HTR-8/SVneo (cell line): ENCODE measurements around the gene WWC2.

ENCODE experiments used
- DNase-seq: peaks from one replicate; pipeline ENCODE4 v3.0.0; 2011; ENCODE audit warnings: low spot score, mixed read lengths; ENCODE audit not compliant: insufficient read length
- FAIRE-seq: peaks from 2 replicates; lab custom pipeline; 2011; peaks lifted over from hg19 to GRCh38; lab: Jason Lieb, UNC

The WWC2 gene

DNA sequence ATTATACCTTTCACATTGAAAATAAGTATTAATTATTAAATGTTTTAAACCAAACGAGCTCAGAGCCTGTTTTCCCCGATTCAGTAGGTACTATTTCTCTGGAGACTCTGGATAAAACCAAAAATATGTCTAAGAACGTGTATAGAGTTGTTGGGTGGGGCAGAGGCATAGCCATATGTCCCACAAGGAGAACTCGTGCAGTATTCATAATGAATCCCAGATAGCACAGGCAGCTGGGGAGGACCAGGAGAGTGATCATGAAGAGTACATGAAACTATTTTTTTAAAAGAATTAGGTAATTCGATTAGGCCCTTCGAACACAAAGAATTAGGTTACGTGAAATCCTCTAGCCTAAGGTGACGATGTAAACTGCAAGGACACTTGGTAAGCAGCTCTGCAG lies 145.0 kb downstream of the WWC2 start:
- FAIRE-seq: no peak

DNA sequence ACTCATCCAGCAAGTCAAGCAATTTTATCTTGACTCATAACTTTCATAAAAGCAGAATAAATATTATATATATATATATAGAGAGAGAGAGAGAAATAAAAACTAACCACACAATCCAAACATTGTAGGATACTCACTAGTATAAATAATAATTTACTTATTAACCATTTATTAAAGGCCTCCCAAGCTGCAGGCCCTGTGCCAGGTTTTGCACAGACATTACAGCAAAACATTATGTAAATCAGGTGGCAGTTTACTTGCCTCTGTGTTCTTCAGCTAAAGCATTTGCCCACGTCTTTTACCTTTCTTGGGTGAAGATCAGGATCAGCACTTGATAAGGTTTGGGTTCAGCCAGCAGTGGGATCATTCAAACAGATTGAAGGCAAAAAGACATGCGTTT lies 145.4 kb downstream of the WWC2 start:
- FAIRE-seq: no peak
- no peak for DNase-seq

More for the DNA sequence above, 145.0 kb downstream of the WWC2 start:
- DNase-seq: no peak

DNA sequence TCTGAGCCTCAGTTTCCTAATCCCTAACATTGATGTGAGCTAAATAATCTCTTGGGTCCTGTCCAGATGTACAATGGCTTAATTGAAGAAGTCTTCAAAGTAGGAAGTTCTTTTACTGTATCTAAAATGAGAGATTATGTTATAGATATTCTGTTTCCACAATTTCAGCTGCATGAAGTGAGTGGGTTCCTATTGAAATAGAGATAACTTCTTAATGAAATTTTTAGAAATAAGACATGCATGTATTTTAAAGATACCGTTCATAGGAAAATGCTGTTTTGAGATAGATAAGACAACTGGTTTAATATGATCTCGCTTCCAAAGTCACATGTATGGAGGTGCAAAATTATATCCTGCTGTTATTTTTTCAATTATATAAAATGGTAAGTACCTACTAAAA lies 149.1 kb downstream of the WWC2 start:
- FAIRE-seq (no peak), DNase-seq (no peak)

DNA sequence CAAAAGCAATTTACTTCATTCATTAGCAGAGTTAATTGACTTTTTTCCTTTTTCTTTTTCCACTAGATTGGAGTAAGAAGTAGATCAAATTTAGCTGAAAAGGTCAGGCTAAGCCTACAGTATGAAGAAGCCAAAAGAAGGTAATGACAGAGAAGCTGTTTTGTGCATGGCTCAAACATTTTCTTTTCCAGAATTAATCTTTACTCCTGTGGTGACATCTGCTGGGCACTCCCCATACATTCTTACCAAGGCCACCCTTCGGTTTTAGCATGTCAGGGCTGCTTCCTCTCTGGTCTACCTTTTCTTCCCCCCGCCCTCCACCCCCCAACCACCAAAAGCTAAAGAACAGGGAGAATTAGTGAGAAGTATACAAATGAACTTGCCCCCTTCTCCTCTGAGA lies 150.8 kb downstream of the WWC2 start:
- no peak for FAIRE-seq
- no peak for DNase-seq

DNA sequence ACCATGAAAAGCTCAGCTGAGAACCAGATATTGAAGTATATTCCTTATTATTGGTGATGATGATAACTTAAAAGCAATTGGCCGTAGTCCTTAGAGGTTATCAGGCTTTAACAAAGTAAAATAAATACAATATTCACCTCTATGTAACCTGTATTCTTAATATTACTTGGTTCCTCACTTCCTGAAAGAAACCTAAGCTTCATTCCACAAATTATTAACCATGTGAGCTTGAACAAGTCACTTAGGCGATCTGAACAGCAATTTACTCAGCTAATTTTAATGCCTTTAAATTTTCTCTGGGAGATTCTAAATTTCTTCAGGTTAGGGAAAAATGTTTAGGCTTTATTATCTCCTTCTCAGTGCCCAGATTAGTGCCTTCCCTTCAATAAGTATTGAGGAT lies 151.8 kb downstream of the WWC2 start:
- FAIRE-seq (no peak), DNase-seq (no peak)

DNA sequence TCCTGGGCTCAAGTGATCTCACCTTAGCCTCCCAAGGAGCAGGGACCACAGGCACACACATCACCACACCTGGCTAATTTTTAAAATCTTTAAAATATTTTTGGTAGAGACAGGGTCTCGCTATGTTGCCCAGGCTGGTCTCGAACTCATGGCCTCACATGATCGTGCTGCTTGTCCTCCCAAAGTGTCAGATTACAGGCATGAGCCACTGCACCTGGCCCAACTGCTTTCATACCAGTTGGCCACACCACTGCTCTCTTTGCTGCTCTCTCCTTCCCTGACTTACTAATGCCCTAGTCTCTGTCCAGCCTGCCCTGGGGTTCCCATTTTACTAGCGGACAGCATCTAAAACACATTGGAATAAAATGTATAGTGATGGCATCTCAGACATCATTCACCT lies 153.9 kb downstream of the WWC2 start:
- DNase-seq: no peak
- no peak for FAIRE-seq

- FAIRE-seq: no peak
- DNase-seq: no peak
These were observed 154.4 kb downstream of the WWC2 start for GRCh38 chr4:183253451-183253850.

DNA sequence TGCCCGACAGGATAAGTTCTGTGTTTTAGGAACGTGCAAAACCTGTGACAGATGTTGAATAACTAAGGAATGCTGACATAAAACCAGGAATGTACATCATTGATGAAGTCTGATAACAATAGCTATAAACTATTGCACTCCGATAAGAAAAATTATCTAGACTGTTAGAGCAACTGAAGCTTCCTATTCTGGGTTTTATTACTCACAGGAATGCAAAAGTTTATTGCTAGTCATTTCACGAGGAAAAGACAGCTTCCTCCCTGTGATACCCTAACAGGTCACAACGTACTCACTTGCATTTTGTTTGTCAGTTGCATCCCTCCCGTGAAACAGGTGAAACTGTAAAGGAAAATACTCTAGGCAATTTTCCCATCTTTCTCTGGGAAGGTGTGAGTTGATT lies 155.1 kb downstream of the WWC2 start:
- FAIRE-seq: no peak
- no peak for DNase-seq

GRCh38 chr4:183255487-183255886 lies 156.4 kb downstream of the WWC2 start:
- DNase-seq: no peak
- FAIRE-seq: no peak

DNA sequence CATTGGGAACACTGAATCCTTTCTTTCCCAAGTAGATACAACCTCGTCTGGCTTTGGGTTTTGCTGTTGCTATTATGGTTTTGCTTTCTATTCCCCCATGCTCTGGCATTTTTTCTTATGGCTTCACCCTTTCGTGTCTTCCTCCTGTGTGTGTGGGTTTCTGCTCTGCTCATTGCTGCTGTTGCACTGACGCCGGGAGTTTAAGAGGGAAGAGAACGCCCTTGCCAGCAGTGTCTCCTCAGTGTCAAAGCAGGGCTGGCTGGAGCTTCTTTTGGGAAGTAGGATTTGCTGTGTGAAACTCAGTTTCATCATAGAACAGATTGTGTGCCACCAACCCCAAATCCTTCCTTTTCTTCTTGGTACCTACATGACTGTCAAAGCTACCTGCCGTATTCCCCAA lies 157.3 kb downstream of the WWC2 start:
- FAIRE-seq (no peak), DNase-seq (no peak)

- FAIRE-seq (peak; percentile 28), DNase-seq (peak; percentile 62)
These were observed 157.8 kb downstream of the WWC2 start for GRCh38 chr4:183256756-183257385.

DNA sequence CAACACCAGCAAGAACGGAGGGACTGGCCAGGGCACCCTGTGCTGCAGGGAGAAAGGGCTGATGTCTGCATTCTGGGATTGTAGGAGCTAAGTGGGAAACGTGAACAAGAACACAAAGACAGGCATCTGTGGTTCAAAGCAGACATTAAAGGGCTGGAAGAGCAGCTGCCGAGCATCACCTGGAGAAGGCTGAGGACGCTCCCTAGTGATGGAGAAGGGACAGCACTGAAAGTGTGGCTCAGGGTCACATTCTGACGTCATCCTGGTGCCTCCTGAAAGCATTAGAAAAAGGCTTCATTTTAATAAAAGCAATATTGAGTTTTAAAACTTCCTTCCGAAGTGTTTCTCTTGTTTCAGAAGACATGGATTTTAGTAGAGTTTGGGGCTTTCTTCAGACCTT lies 158.8 kb downstream of the WWC2 start:
- no peak for FAIRE-seq
- DNase-seq: no peak

GRCh38 chr4:183260491-183261151 lies 161.6 kb downstream of the WWC2 start:
- FAIRE-seq: no peak
- DNase-seq: no peak

DNA sequence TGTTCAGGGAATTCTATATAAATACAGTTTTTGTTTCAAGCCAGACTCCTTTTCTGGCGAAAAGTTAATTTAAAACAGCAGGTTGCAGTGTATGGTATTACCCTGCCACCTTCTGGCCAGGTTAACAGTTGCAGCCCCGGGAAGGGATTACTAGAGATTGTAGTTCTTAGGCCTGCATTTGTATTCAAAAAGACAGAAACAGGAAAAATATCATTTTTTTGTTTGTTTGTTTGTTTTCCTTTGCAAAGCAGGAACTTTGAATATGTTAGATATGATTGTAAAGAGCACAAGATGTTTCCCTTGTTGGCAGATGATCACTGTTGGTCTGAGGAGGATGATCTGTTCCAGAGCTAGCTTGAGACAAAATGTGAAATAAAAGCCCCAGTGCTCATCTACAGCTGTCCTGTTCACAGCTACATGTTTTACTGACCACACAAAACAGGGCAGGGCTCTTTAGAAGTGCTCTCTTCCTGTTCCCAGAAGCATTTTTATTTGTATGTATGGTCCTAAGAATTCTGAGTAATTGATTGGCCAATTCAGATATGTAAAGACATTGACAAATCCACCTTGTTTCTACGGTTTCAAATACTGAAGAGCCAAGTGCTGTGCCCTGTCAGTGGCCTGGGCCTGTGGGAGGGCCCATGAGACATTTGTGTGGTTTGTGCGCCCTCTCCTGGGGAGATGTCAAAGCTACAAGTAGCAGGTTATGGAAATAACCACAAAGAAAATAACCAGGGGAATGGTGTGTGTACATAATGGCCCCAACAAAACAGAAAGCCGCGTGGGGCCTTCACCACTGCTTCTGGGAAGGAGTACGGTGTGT lies 163.1 kb downstream of the WWC2 start:
- DNase-seq (peak; percentile 75), FAIRE-seq (peak; percentile 54)

GRCh38 chr4:183262776-183263100 lies 163.7 kb downstream of the WWC2 start:
- no peak for FAIRE-seq
- no peak for DNase-seq

- DNase-seq (no peak), FAIRE-seq (no peak)
These were observed 164.8 kb downstream of the WWC2 start for GRCh38 chr4:183263787-183264386.

- no peak for FAIRE-seq
These were observed 165.6 kb downstream of the WWC2 start for GRCh38 chr4:183264614-183265013.

DNA sequence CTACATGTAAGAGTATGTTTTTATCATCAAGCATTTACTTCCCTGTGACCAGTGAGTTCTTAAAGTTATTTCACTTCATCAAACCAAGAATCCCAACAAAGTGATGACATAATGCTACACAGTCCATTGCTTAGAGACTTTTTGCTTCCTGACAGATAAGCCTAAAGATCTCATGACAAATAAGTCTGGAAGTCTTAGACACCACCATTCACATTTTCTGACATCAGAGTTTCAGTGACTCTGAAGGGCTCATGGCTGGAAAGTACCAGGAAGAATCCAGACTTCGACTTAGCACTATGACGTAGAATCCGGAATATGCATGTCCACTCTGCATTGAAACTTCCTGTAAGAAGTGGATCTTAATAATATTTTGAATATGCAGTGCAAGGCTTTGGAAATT lies 167.3 kb downstream of the WWC2 start:
- DNase-seq (no peak), FAIRE-seq (no peak)

More at GRCh38 chr4:183264614-183265013, 165.6 kb downstream of the WWC2 start:
- DNase-seq: no peak

DNA sequence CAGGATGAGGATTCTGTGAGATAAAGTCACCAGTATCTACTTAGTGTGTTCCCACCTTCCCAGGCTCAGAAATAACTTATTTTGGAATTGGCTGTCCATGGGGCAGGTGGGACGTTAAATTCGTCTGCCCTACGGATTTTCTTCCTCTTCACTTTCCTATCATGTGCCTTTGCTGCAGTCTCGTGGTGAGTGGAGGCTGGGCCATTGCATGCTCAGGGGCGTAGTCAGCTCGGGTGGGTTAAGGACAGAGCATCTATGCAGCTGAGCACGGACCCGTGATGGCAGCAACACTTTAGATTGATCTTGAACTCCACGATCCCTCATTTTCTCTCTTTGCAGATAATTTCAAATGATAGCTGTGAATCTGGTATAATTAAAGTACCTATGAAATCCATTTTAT lies 169.5 kb downstream of the WWC2 start:
- no peak for FAIRE-seq
- DNase-seq: no peak

- FAIRE-seq (no peak), DNase-seq (no peak)
These were observed 173.3 kb downstream of the WWC2 start for GRCh38 chr4:183272384-183272783.

GRCh38 chr4:183276106-183276505 lies 177.0 kb downstream of the WWC2 start:
- DNase-seq (no peak), FAIRE-seq (no peak)
